Peyer's patch (tissue), 4 donors: ENCODE results near the gene ELMO1. TPM values are rescaled to one million over a fixed set of nuclear protein-coding genes. Genes with fewer than 3 reads are reported as not detected.

Experiments used
- DNase-seq, 3 donors: peaks; one replicate each; pipeline ENCODE4 v3.0.0-alpha.2; 2017 to 2019
- H3K27ac ChIP-seq, 4 donors: fragments of 200-600 bp; sonication (generic); one replicate each; pipeline ENCODE4 v1.5.1; 2016 to 2019
- H3K27me3 ChIP-seq, 2 donors: fragments of 200-600 bp; sonication (generic); one replicate each; pipeline ENCODE4 v1.5.1; 2019
- H3K36me3 ChIP-seq, 3 donors: fragments of 200-600 bp; sonication (generic); one replicate each; pipeline ENCODE4 v1.5.1; 2016 to 2019
- H3K4me1 ChIP-seq, 4 donors: fragments of 200-600 bp; sonication (generic); one replicate each; pipeline ENCODE4 v1.5.1; 2016 to 2019
- H3K4me3 ChIP-seq, 4 donors: fragments of 200-600 bp; sonication (generic); 1 replicate in 3 of 4; 2 replicates in 1 of 4; pipeline ENCODE4 v1.5.1; 2016 to 2019; ENCODE audit warnings: mild to moderate bottlenecking in 1 of 4
- H3K9me3 ChIP-seq, 4 donors: fragments of 200-600 bp; sonication (generic); one replicate each; pipeline ENCODE4 v1.5.1; 2016 to 2019; ENCODE audit warnings: mild to moderate bottlenecking in 1 of 4
- POLR2A ChIP-seq, 2 donors: fragments of 450-650 bp; IDR thresholded peaks; one replicate each; pipeline ENCODE4 v1.5.1; 2017; ENCODE audit warnings: antibody characterized with exemption in 2 of 2, mild to moderate bottlenecking in 2 of 2, moderate library complexity in 2 of 2
- total RNA-seq, 4 donors: library from RNA; depleted of rRNA; stranded (reverse); fragments of >200 nt; gene quantifications; one replicate each; pipeline ENCODE4 v1.1.0, GENCODE V29; 2016
- TF ChIP-seq, protein P1 (sequence below), 6 experiments: fragments of 450-650 bp in 4 of 6; fragments of 200-600 bp in 2 of 6; sonication (generic) in 1 of 6; IDR thresholded peaks; one replicate each; pipeline ENCODE4 v1.5.1; 2017 to 2019; ENCODE audit warnings: antibody characterized with exemption in 6 of 6, mild to moderate bottlenecking in 3 of 6, moderate library complexity in 1 of 6

The ELMO1 gene
- total RNA-seq, 4 donors from 2014 or later = 43.1 to 381 (median 72.2) TPM

DNA sequence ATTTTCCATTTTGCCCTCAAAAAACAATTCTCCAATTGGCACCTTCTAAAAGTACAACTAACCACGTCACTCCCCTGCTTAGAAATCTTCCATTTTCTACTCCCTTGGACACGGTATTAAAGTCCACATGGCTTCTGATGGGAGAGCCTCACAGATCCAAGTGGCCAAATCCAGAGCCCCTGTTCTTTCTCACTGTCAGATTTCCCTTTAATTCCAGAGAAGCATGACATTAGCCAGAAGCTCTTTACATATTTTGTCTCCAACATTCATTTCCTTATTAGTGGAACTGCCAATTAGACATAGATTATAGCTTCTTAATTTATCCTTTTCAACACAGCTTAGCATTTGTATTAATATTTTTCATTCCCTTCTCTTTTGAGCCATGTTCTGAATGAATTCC, 118.7 kb downstream of the ELMO1 start:
- Histone ChIP-seq H3K9me3 (no peaks in the 10 kb centered on the region), H3K27me3 (no peaks in the 10 kb centered on the region), H3K4me3 (no peak overlapping the region), H3K4me1 (no peaks in the 10 kb centered on the region), H3K36me3 (no peaks in the 10 kb centered on the region), H3K27ac (no peak overlapping the region)
- no peak for TF ChIP-seq POLR2A (IDR thresholded peaks at IDR 0.05)
- TF ChIP-seq, protein P1, sequence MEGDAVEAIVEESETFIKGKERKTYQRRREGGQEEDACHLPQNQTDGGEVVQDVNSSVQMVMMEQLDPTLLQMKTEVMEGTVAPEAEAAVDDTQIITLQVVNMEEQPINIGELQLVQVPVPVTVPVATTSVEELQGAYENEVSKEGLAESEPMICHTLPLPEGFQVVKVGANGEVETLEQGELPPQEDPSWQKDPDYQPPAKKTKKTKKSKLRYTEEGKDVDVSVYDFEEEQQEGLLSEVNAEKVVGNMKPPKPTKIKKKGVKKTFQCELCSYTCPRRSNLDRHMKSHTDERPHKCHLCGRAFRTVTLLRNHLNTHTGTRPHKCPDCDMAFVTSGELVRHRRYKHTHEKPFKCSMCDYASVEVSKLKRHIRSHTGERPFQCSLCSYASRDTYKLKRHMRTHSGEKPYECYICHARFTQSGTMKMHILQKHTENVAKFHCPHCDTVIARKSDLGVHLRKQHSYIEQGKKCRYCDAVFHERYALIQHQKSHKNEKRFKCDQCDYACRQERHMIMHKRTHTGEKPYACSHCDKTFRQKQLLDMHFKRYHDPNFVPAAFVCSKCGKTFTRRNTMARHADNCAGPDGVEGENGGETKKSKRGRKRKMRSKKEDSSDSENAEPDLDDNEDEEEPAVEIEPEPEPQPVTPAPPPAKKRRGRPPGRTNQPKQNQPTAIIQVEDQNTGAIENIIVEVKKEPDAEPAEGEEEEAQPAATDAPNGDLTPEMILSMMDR (IDR thresholded peaks at IDR 0.05) = no peak
- DNase-seq = no peak

DNA sequence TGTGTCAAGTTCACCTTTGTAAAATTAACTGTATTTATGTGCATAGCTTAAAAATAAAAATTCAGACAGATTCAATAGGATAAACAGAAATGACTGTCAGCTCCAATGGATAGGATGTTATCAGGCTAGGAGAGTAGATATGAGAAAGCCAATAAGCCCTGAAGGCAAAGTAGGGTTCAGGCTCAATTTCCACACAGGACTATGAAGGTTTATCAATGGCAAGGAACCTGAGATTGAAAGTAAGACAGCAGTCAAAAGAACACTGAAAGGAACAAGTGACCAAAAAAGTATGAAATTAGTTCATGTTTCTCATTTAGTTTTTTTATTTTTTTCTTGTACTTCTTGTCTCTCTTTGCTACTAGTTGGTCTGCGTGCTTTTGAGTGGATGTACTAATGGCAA, 121.4 kb downstream of the ELMO1 start:
- no peak overlapping the region for H3K4me3 ChIP-seq
- H3K27ac ChIP-seq = no peak overlapping the region
- no peak for DNase-seq
- TF ChIP-seq, protein P1 (IDR thresholded peaks at IDR 0.05) = no peak
- TF ChIP-seq POLR2A (IDR thresholded peaks at IDR 0.05) = no peak
- no peaks in the 10 kb centered on the region for H3K4me1 ChIP-seq
- H3K36me3 ChIP-seq = no peaks in the 10 kb centered on the region
- no peaks in the 10 kb centered on the region for H3K27me3 ChIP-seq
- H3K9me3 ChIP-seq = no peaks in the 10 kb centered on the region

DNA sequence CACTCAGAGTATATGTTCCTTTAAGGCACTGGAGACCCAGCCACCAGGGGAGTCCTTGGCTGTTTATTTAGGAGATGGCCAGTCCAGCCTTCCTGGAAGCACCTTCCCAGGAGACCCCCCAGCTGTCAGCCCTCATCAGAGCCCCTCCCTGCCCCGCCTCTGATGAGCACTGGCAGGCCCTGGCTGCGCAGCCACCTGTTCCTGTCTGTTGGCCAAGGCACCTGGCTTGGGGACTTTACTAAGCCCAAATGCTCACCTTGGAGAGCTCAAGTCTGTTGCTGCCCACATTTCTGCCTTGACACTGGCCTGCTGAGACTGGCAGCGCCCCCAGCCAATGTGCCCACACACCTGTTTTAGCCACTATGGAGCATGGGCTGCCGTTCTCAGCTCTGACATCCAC, 124.7 kb downstream of the ELMO1 start:
- TF ChIP-seq, protein P1 (IDR thresholded peaks at IDR 0.05) = no peak
- no peak for TF ChIP-seq POLR2A (IDR thresholded peaks at IDR 0.05)
- H3K36me3 ChIP-seq = no peaks in the 10 kb centered on the region
- no peaks in the 10 kb centered on the region for H3K9me3 ChIP-seq
- DNase-seq = no peak
- no peaks in the 10 kb centered on the region for H3K4me1 ChIP-seq
- H3K27me3 ChIP-seq = no peaks in the 10 kb centered on the region
- H3K27ac ChIP-seq = no peak overlapping the region
- no peak overlapping the region for H3K4me3 ChIP-seq

DNA sequence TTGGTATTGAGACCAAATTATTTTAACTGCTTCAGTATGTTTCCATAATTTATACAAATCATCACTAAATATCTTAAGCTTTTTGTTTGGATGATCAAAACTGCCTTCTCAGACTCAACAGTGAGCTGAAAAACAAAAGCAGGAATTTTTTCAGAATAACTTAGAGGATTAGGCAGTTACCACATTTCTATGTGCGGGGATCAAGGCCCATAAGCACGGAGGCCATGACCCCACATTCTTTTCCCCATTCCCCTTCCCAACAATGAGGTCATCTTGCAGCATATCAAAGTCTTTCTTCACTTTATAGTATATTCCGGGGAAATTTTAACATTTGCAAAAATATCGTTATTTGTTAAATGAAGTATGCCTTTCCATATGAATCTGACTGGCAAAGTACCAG, 125.8 kb downstream of the ELMO1 start:
- Histone ChIP-seq H3K4me1 (no peaks in the 10 kb centered on the region), H3K27me3 (no peaks in the 10 kb centered on the region), H3K9me3 (no peaks in the 10 kb centered on the region), H3K4me3 (no peak overlapping the region), H3K27ac (no peak overlapping the region), H3K36me3 (no peaks in the 10 kb centered on the region)
- DNase-seq = no peak
- TF ChIP-seq, protein P1 (IDR thresholded peaks at IDR 0.05) = no peak
- TF ChIP-seq POLR2A (IDR thresholded peaks at IDR 0.05) = no peak

DNA sequence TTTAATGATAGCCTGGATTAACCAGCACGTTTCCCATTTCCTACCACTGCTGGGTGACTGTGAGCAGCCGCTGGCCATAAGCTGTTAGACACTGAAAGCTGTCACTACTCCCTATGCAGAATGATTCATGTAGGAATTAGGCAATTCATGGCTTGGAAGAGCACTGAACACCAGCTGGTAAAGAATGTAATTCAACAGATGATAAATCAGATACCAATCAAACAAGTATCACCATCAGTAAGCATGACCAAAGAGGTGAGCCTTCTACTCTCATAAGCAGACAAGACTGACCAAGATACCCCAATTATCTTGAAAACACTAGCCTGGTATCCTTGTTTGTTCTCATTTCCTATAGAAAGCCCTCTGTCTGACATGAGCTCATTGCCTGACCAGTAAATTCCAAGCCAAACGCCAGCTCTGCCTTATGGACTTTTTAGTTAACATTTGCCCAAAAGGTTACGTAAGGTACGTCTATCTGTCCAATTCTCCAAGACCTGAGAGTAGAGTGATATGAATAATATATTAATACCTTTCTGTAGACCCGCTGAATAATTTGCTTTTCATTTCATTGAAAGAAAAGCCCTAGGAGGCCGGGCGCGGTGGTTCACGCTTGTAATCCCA, 127.7 kb downstream of the ELMO1 start:
- no peak for TF ChIP-seq POLR2A (IDR thresholded peaks at IDR 0.05)
- TF ChIP-seq, protein P1 (IDR thresholded peaks at IDR 0.05) = no peak
- no peak overlapping the region for H3K27ac ChIP-seq
- no peaks in the 10 kb centered on the region for H3K36me3 ChIP-seq
- DNase-seq = no peak
- H3K4me1 ChIP-seq = no peaks in the 10 kb centered on the region
- H3K27me3 ChIP-seq = no peaks in the 10 kb centered on the region
- H3K4me3 ChIP-seq = no peak overlapping the region
- H3K9me3 ChIP-seq = no peaks in the 10 kb centered on the region
